H1 (cell line): ENCODE measurements around the gene KLHL17. TPM values are rescaled to one million over a fixed set of nuclear protein-coding genes. Genes with fewer than 3 reads are reported as not detected.

Experiments
- CHD2 ChIP-seq: IDR thresholded peaks from 2 replicates; pipeline ENCODE4 v1.6.1; 2012; ENCODE audit warnings: low read length, improper control_type of control experiment
- CHD7 ChIP-seq: fragments of 300-600 bp; sonication (generic); IDR thresholded peaks from 2 replicates; pipeline ENCODE4 v1.7.1; 2012; ENCODE audit warnings: low read length, moderate library complexity, mild to moderate bottlenecking, inconsistent platforms; ENCODE audit not compliant: insufficient replicate concordance
- CTBP2 ChIP-seq: IDR thresholded peaks from 2 replicates; pipeline ENCODE4 v1.7.0; 2011; ENCODE audit warnings: borderline replicate concordance, mild to moderate bottlenecking, moderate library complexity, mixed read lengths, low read length; ENCODE audit not compliant: insufficient read depth, insufficient read length
- GABPA ChIP-seq: IDR thresholded peaks from 2 replicates; pipeline ENCODE4 v1.6.1; 2011; ENCODE audit warnings: mild to moderate bottlenecking, low read length, moderate library complexity, borderline replicate concordance; ENCODE audit not compliant: insufficient read depth
- HDAC6 ChIP-seq: IDR thresholded peaks from one replicate; pipeline ENCODE4 v1.7.1; 2012; ENCODE audit warnings: low read depth, mild to moderate bottlenecking, inconsistent platforms, low read length, moderate library complexity
- NANOG ChIP-seq: IDR thresholded peaks from 2 replicates; pipeline ENCODE4 v1.6.1; 2011; ENCODE audit warnings: low read length, low read depth, mild to moderate bottlenecking, inconsistent platforms; ENCODE audit not compliant: insufficient read depth, poor library complexity, severe bottlenecking
- POU5F1 ChIP-seq: IDR thresholded peaks from 2 replicates; pipeline ENCODE4 v1.6.1; 2011; ENCODE audit warnings: low read depth, mild to moderate bottlenecking, low read length, moderate library complexity
- SP4 ChIP-seq: IDR thresholded peaks from 2 replicates; pipeline ENCODE4 v1.6.1; 2012; ENCODE audit warnings: low read length, inconsistent platforms
- TAF7 ChIP-seq: optimal IDR thresholded peaks from 2 replicates; pipeline ENCODE3; 2011; ENCODE audit warnings: low read depth, mild to moderate bottlenecking, inconsistent platforms, low read length, moderate library complexity, borderline replicate concordance
- TCF12 ChIP-seq: IDR thresholded peaks from 2 replicates; pipeline ENCODE4 v1.6.1; 2011; ENCODE audit warnings: low read depth, mild to moderate bottlenecking, low read length
- ZNF274 ChIP-seq: IDR thresholded peaks from 2 replicates; pipeline ENCODE4 v1.7.0; 2012; ENCODE audit warnings: low read length, borderline replicate concordance; ENCODE audit errors: extremely low read depth
- polyA plus RNA-seq, 7 experiments: library from polyadenylated mRNA; depleted of rRNA in 3 of 7; stranded (reverse) in 5 of 7; unstranded in 2 of 7; fragments of >200 nt in 5 of 7; fragments of 200-250 nt in 2 of 7; gene quantifications; 1 replicate in 5 of 7; 2 replicates in 1 of 7; 4 replicates in 1 of 7; pipeline versions ENCODE4 v1.2.1 to v1.2.3, GENCODE V29; 2011 to 2013; ENCODE audit warnings: missing spikeins in 2 of 7, mixed read lengths in 2 of 7
- total RNA-seq: library from RNA; stranded (reverse); fragmentation: NEBNext Ultra II Directional; extraction: Animal tissue kit (Norgen Biotek cat#: 25700); gene quantifications from 2 replicates; pipeline ENCODE4 v1.2.1, GENCODE V29; 2021

The KLHL17 gene
- total and polyA plus RNA-seq, 2 of the 8 experiments (the other 6 are each of a cell fraction or from before 2014, with no cell fraction given) = 32.6 to 36.1 TPM

GRCh38 chr1:913491-914130 lies 46.8 kb upstream of the KLHL17 start (continued):
- TF ChIP-seq CHD7 (no peak), ZNF274 (no peak), SP4 (no peak), CHD2 (no peak), TAF7 (no peak), HDAC6 (no peak), NANOG (no peak), TCF12 (no peak), CTBP2 (no peak), POU5F1 (no peak), GABPA (no peak)
